Measurements from ENCODE around the gene C1orf50.
A peak's percentile ranks its signal among the peaks of the same experiment; 100 is the strongest.
"Not testable (repeated sequence)": the region's sequence is repeated elsewhere in the genome, so short reads cannot be mapped to it uniquely, and the experiment has no call there.

Gene C1orf50

GRCh38 chr1:42766741-42767509 lies at the start of gene C1orf50, which contains the start of gene P3H1:
C1orf50 (plus strand) TSS chr1:42767249; CDS start chr1:42767312, 63 bp downstream.
P3H1 (minus strand) TSS chr1:42767028; CDS start chr1:42766971, 57 bp downstream.
- peak within 1 kb of the TSS; percentile 99 for H3K4me3 ChIP-seq (ENCODE audit: low read depth, low read length)
- no peak for TF ChIP-seq CTCF (IDR thresholded peaks at IDR 0.05; ENCODE audit: insufficient read depth, low read depth, low read length, missing control alignments)
- peak; percentile 99 for DNase-seq (ENCODE audit: low read depth)

- TF ChIP-seq CTCF (IDR thresholded peaks at IDR 0.05; ENCODE audit: insufficient read depth, low read depth, low read length, missing control alignments) = no peak
- no peak overlapping the region for H3K4me3 ChIP-seq (ENCODE audit: low read depth, low read length)
- no peak for DNase-seq (ENCODE audit: low read depth)
Measured at GRCh38 chr1:42720868-42721267, 46.2 kb upstream of the C1orf50 start.

- DNase-seq (ENCODE audit: low read depth) = no peak
- TF ChIP-seq CTCF (IDR thresholded peaks at IDR 0.05; ENCODE audit: insufficient read depth, low read depth, low read length, missing control alignments) = no peak
- no peak overlapping the region for H3K4me3 ChIP-seq (ENCODE audit: low read depth, low read length)
Measured at GRCh38 chr1:42721926-42722325, 45.1 kb upstream of the C1orf50 start.

GRCh38 chr1:42722403-42722802 lies 44.6 kb upstream of the C1orf50 start:
- not testable (repeated sequence) for H3K4me3 ChIP-seq (ENCODE audit: low read depth, low read length); DNase-seq (ENCODE audit: low read depth)

GRCh38 chr1:42723511-42723910 lies 43.5 kb upstream of the C1orf50 start:
- H3K4me3 ChIP-seq (ENCODE audit: low read depth, low read length) = no peak overlapping the region
- TF ChIP-seq CTCF (IDR thresholded peaks at IDR 0.05; ENCODE audit: insufficient read depth, low read depth, low read length, missing control alignments) = no peak
- DNase-seq (ENCODE audit: low read depth) = no peak

- not testable (repeated sequence) for H3K4me3 ChIP-seq (ENCODE audit: low read depth, low read length); DNase-seq (ENCODE audit: low read depth)
Measured at GRCh38 chr1:42725820-42726219, 41.2 kb upstream of the C1orf50 start.

DNA sequence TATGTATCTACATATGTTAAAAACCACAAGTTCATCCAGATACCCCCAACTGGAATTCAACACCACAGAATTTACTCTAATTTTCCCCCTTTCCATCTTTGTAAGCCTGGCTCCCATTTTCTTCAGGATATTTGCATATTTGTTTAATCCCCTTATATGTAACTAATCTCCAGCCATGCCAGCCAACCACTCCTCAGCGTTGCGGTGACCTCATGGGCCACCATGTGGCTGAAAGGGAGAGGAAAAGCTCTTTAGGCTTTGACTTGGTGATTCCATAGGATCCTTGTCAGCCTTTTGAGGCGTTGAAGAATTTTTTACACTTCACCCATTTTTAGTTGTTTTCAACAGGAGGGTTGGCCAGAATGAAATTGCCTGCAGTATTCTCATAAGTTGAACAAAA lies 37.0 kb upstream of the C1orf50 start:
- no peak for TF ChIP-seq CTCF (IDR thresholded peaks at IDR 0.05; ENCODE audit: insufficient read depth, low read depth, low read length, missing control alignments)
- DNase-seq (ENCODE audit: low read depth) = no peak
- no peak overlapping the region for H3K4me3 ChIP-seq (ENCODE audit: low read depth, low read length)

DNA sequence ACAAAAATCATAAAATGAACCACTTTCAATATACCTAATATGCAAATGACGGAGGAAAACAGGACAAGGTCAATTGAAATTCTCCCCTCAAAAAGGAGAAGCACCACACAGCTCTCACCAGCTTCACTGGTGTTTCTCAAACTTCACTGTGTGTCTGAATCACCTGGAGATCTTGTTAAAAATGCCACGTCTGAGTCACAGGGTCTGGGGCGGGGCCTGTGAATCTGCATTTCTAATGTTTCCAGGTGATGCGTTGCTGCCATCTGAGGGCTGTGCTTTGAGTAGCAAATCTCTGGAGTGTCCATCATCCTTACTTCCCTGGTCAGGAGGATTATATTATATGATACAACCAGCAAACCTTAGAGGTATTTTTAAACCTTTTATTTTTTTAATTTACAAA lies 36.1 kb upstream of the C1orf50 start:
- DNase-seq (ENCODE audit: low read depth) = peak; percentile 44
- H3K4me3 ChIP-seq (ENCODE audit: low read depth, low read length) = no peak overlapping the region

More for the DNA sequence above, 36.1 kb upstream of the C1orf50 start:
- TF ChIP-seq CTCF (IDR thresholded peaks at IDR 0.05; ENCODE audit: insufficient read depth, low read depth, low read length, missing control alignments) = no peak
